Stimulated activated CD8-positive, alpha-beta memory T cell treated with anti-CD3 and anti-CD28 coated beads, Interleukin-4, amount 100 ng/mL, for 24 hours (primary cell): ENCODE measurements around the gene SNX24.
"Not testable (repeated sequence)": the region's sequence is repeated elsewhere in the genome, so short reads cannot be mapped to it uniquely, and the experiment has no call there.

Experiments used
- DNase-seq: peaks from one replicate; pipeline ENCODE4 v3.0.0-alpha.2; 2020; ENCODE audit warnings: low read depth

The SNX24 gene

DNA sequence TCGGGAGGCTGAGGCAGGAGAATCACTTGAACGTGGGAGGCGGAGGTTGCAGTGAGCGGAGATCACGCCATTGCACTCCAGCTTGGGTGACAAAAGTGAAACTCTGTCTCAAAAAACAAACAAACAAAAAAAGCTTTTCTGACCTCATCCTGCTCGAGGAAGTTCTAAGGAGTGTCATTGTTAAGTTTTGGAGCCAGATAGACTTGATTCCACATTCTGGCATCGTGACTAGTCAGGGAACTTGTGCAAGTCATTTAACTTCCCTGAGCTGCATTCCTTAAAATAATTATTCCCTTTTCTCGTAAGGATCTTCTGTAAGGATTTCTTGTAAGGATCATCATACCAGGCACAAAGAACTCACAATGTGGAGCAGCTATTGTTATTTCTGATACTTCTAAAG lies 26.2 kb downstream of the SNX24 start:
- DNase-seq = no peak

- DNase-seq = no peak
These were observed 28.9 kb downstream of the SNX24 start for GRCh38 chr5:122874179-122874875.

- DNase-seq = no peak
These were observed 32.1 kb downstream of the SNX24 start for GRCh38 chr5:122877518-122877917.

DNA sequence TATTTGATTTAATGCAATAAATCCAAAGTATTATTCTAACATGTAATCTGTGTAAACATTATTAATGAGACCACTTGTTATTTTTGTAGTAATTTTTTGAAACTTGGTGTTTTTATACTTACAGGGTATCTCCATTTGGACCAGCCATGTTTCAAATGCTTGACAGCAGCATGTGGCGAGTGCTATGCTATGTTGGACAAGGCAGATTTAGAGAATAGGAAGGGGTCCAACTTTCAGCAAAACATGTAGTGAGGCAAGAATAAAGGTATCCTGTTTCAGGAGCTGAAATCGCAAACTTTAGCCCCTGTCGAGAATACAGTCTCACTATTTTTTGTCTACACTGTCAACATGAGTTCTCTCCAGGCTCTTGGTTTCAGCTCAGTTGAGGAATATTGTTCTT lies 33.7 kb downstream of the SNX24 start:
- no peak for DNase-seq

DNA sequence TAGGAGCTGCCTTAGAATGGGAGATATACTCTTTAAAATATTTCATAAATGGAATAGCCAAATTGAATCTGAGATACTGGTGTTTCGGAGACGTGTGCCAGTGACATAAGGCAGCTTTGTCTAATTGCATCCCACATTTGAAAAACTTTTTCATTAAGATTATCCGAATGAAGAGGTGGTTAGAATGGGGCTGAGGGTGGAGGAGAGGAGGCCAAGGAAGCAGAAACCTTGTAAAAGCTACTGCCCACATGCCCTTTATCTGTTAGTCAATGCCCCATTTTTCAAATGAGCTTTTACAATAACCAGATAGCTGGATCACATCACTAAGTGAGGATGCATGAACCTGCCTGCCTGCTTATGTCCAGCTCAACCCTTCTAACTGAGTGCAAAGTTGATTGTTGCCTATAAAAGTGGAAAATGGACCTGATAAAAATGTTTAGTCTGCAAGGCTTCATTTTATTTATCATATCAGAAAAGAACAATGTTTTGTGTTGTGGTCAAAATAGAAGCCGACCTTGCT lies 34.8 kb downstream of the SNX24 start:
- DNase-seq = no peak

DNA sequence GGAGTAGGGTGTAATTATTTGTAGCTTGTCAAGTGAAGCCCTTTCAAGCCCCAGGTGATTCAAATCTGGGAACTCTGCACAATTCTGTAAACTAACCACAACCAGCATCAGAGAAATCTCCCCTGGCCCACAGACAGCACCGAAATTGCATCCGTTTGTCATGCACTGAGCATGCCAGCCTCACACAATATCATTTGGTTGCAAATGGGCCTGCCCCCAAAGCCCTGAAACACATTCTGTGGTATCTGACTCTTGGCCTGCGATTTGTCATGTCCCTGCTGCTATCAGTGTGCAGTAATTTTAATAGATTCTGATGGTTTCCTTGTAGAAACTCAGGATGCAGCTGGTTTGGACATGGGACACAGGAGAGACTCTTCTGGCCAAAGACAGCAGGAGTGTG lies 35.3 kb downstream of the SNX24 start:
- no peak for DNase-seq

DNA sequence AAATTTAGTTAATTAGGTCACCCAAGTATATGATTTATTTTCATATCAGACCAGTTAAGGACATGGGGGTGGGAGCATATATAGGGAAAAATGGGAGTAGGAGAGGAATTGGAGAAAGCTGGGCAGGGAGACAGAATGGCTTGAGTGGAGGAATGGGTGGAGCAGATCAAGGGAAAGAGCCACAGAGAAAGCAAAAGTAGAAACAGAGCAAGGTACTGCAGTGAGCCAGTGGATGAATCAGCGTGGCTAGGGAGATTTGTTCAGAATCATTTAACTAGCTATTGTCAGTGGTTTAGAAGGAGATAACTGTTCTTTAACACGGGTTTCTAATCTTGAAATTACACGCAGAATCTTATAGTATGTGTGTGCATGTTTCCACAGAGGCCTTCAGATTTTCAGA lies 37.4 kb downstream of the SNX24 start:
- DNase-seq = no peak

GRCh38 chr5:122885045-122885517 lies 39.7 kb downstream of the SNX24 start:
- DNase-seq = no peak

- DNase-seq = no peak
These were observed 40.5 kb downstream of the SNX24 start for GRCh38 chr5:122885891-122886290.

GRCh38 chr5:122895141-122895540 lies 49.7 kb downstream of the SNX24 start:
- no peak for DNase-seq

DNA sequence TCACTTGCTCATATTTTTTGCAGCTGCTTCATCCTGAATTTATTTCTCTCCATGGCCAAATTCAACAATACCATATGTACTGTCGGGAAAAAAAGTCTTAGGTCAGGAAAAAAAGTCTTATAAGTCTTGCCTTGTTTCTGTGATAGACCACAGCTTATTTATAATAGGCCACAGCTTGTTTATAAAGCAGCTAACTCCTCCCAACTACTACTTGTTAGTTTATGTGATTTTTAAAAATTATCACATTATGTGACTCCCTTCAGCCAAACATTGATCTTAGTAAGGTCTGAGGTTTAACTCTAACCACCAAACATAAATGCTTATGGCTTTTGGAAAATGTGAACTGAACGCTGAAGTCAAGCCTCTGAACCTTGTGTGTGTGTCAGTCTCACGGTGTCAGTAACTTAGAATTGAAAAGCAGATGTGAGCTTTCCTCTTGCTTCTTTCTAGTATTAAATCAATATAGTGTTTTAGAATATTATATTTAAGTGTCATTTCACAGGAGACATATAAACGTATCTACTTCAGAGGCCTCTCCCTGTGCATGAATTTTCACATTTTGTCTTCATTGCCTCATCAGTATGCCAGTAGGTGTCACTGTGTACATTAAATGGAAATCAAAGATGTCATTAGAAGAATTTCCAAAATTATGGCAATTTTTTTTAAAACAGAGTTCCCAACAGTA lies 51.3 kb downstream of the SNX24 start:
- no peak for DNase-seq

DNA sequence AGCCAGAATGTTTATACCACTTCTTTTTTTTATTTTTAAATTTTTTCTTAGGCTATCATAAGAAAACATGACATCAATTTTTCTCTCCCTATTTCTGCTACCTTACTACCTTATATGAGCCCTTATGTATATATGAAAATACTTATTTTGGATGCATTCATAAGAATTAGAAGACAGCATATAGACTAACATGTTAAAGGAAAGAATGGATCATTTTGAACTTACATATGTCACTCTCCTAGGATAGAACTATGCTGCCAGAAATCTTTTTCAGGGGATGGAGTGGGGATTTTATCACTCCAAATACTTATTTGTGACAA lies 51.8 kb downstream of the SNX24 start:
- DNase-seq = no peak

DNA sequence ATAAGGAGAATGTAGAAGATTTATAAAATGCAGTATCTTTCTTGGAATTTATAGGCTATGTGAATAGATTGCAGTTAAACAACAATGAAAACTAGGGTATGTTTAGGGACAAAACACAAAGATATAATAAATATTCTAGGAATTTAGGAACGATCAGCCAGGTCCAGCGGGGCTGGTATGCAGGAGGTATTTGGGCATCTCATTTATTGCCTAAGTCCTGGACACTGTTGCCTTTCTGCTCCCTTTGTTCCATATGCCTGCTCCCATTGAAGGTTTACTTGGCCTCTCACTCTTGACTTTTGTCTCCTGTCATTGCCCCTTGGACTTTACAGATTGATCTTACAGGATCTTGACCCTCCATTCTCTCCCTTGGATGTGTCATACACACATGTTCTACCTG lies 55.9 kb downstream of the SNX24 start:
- no peak for DNase-seq

GRCh38 chr5:122902263-122902662 lies 56.9 kb downstream of the SNX24 start:
- no peak for DNase-seq

DNA sequence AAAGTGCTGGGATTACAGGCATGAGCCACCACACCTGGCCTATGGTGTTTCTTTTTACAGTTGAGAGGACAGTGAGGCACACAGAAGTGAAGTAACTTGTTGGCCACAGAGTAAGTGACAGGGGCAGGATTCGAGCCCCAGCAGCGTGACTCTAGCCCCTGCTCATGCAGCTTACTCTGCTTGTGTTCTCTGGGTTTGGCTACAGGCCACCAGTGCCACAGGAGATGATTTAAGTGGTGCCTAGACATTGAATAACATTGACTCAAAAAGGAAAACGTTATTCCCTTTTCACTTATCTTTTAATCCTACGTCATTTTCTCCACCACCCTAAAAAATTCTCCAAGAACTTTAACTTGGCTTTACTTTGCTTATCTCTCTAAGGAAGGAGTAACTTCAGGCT lies 61.4 kb downstream of the SNX24 start:
- no peak for DNase-seq

- no peak for DNase-seq
These were observed 61.9 kb downstream of the SNX24 start for GRCh38 chr5:122907276-122907675.

GRCh38 chr5:122908108-122908507 lies 62.7 kb downstream of the SNX24 start:
- no peak for DNase-seq

GRCh38 chr5:122908662-122909061 lies 63.2 kb downstream of the SNX24 start:
- no peak for DNase-seq

- no peak for DNase-seq
These were observed 64.2 kb downstream of the SNX24 start for GRCh38 chr5:122909470-122910100.

GRCh38 chr5:122913436-122913835 lies 68.0 kb downstream of the SNX24 start:
- not testable (repeated sequence) for DNase-seq

DNA sequence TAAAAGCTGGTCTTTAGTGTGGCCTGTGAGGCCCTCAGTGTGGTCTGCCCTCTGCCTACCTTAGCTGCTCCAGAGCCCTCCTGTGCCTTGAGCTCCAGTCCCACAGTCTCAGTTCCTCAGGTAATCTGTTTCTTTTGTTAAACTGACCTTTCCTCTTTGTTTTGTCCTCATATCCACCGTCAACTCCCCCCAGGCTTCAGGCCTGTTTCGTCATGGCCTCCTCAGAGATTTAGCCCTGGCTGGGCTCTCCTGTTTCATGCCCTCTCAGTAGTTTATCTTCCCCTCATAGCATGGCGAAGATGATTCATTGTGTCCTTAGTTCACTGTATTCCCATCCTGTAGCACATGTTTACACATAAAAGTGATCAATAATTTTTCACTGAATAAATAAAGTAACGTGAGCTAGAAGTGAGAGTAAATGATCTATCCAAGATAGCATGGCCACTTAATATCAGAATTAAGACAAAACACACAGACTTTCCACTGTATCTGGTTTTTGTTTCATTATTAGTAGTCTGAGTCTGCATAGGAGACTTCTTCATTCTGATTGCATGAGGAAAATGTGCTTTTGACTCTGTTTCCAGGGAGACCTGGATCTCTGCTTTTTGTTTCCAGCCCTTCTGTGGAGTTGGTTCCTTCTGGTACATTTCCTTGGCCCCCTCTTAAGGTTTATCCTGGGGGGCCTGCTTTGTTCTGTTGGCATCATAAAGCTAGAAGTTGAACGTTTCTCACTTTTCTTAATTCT lies 70.5 kb downstream of the SNX24 start:
- DNase-seq = no peak

GRCh38 chr5:122916490-122916889 lies 71.1 kb downstream of the SNX24 start:
- DNase-seq = no peak

- DNase-seq = no peak
These were observed 74.6 kb downstream of the SNX24 start for GRCh38 chr5:122919969-122920368.
